Parathyroid adenoma (tissue), 2 donors: ENCODE data around the gene PPP3R1.
"Not testable (repeated sequence)": the region's sequence is repeated elsewhere in the genome, so short reads cannot be mapped to it uniquely, and the experiment has no call there.

Source experiments
- H2AFZ ChIP-seq: fragments of 300-600 bp; sonication (generic); one replicate; pipeline ENCODE4 v1.7.0; 2017; ENCODE audit warnings: antibody characterized with exemption, mild to moderate bottlenecking
- H3K27ac ChIP-seq: fragments of 300-600 bp; sonication (generic); one replicate; pipeline ENCODE4 v1.7.0; 2017
- H3K27me3 ChIP-seq: fragments of 300-600 bp; sonication (generic); one replicate; pipeline ENCODE4 v1.7.0; 2017; ENCODE audit warnings: low read length; ENCODE audit not compliant: control insufficient read depth, insufficient read depth
- H3K36me3 ChIP-seq: fragments of 300-600 bp; sonication (generic); one replicate; pipeline ENCODE4 v1.7.0; 2017; ENCODE audit warnings: low read length; ENCODE audit not compliant: control insufficient read depth, insufficient read depth
- H3K4me1 ChIP-seq: fragments of 300-600 bp; sonication (generic); one replicate; pipeline ENCODE4 v1.7.0; 2017; ENCODE audit warnings: control low read depth
- H3K4me2 ChIP-seq: fragments of 300-600 bp; sonication (generic); one replicate; pipeline ENCODE4 v1.7.0; 2017; ENCODE audit warnings: low read length
- H3K4me3 ChIP-seq: fragments of 300-600 bp; sonication (generic); one replicate; pipeline ENCODE4 v1.7.0; 2017; ENCODE audit warnings: low read depth, low read length
- H3K79me2 ChIP-seq: fragments of 300-600 bp; sonication (generic); one replicate; pipeline ENCODE4 v1.7.0; 2017; ENCODE audit warnings: control low read depth
- H3K9ac ChIP-seq: fragments of 300-600 bp; sonication (generic); one replicate; pipeline ENCODE4 v1.7.0; 2017; ENCODE audit warnings: mild to moderate bottlenecking
- H3K9me3 ChIP-seq: fragments of 300-600 bp; sonication (generic); one replicate; pipeline ENCODE4 v1.7.0; 2017; ENCODE audit warnings: low read length; ENCODE audit not compliant: control insufficient read depth
- TF ChIP-seq, protein P1 (sequence below): fragments of 300-600 bp; sonication (generic); IDR thresholded peaks from one replicate; pipeline ENCODE4 v1.7.0; 2017; ENCODE audit warnings: antibody characterized with exemption, mild to moderate bottlenecking
- donor health status: primary hyperparathyroidism.

PPP3R1 gene

DNA sequence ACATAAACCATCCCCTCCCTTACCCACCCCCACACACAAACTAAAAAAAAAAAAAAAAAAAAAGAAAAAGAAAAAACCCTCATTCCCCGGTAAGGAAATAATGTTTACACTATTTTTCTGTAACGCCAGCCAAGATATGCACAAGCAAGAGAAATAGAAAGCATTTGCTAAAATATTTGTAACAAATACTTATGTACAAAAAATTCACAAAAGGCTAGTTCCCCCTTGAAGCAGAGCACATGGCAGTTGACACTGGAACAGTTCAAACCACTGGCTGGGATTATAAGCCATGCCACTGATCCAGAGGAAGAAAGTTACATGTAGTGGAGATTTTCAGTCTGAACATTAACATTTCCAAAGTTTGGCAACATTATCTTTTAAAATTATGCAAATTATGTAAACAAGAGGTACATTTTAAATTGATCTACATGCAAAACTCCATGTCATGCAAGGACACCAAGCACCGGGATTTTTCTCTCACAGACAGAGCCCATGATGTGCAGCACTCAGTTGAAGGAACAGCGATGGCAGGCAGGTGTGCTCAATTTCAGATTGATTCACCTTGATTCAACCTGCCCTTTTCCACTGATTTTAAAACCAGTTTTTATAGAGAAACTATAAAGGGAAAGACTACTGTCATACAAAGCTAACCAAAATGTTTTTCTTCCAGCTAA lies 73.2 kb downstream of the PPP3R1 start:
- H3K4me3 ChIP-seq = no peak overlapping the region
- peaks cover 4% of the 10 kb centered on the region for H3K4me1 ChIP-seq
- no peaks in the 10 kb centered on the region for H3K36me3 ChIP-seq
- H3K27ac ChIP-seq = no peak overlapping the region
- H2AFZ ChIP-seq = no peak overlapping the region
- H3K4me2 ChIP-seq = no peak overlapping the region
- no peaks in the 10 kb centered on the region for H3K79me2 ChIP-seq
- H3K27me3 ChIP-seq = no peaks in the 10 kb centered on the region
- TF ChIP-seq, protein P1, sequence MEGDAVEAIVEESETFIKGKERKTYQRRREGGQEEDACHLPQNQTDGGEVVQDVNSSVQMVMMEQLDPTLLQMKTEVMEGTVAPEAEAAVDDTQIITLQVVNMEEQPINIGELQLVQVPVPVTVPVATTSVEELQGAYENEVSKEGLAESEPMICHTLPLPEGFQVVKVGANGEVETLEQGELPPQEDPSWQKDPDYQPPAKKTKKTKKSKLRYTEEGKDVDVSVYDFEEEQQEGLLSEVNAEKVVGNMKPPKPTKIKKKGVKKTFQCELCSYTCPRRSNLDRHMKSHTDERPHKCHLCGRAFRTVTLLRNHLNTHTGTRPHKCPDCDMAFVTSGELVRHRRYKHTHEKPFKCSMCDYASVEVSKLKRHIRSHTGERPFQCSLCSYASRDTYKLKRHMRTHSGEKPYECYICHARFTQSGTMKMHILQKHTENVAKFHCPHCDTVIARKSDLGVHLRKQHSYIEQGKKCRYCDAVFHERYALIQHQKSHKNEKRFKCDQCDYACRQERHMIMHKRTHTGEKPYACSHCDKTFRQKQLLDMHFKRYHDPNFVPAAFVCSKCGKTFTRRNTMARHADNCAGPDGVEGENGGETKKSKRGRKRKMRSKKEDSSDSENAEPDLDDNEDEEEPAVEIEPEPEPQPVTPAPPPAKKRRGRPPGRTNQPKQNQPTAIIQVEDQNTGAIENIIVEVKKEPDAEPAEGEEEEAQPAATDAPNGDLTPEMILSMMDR = no peak
- no peak overlapping the region for H3K9ac ChIP-seq
- H3K9me3 ChIP-seq = no peaks in the 10 kb centered on the region

DNA sequence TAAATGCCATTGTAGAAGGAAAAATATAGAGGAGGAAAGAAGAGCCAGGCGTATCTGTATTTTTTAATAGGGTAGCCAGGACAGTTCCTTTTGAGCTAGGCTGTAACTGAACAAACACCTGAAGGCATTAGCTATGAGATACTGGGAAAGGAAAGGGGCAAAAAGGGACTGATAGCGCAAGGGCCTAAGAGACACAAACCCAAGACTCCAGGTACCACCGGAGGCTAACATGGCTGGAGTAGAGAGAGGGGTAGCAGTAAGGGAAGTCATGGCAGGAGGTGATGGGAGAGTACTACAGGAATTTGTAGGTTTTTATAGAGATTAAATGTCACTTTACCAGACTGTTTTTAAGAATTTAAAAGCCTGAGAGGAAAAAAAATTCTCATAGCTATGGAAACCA lies 73.9 kb downstream of the PPP3R1 start:
- TF ChIP-seq, protein P1 = no peak
- no peak overlapping the region for H3K4me2 ChIP-seq
- no peak overlapping the region for H3K4me3 ChIP-seq
- H3K4me1 ChIP-seq = no peaks in the 10 kb centered on the region
- H3K79me2 ChIP-seq = no peaks in the 10 kb centered on the region
- no peaks in the 10 kb centered on the region for H3K36me3 ChIP-seq
- no peak overlapping the region for H3K27ac ChIP-seq
- no peaks in the 10 kb centered on the region for H3K9me3 ChIP-seq
- no peak overlapping the region for H3K9ac ChIP-seq
- H3K27me3 ChIP-seq = no peaks in the 10 kb centered on the region
- no peak overlapping the region for H2AFZ ChIP-seq

DNA sequence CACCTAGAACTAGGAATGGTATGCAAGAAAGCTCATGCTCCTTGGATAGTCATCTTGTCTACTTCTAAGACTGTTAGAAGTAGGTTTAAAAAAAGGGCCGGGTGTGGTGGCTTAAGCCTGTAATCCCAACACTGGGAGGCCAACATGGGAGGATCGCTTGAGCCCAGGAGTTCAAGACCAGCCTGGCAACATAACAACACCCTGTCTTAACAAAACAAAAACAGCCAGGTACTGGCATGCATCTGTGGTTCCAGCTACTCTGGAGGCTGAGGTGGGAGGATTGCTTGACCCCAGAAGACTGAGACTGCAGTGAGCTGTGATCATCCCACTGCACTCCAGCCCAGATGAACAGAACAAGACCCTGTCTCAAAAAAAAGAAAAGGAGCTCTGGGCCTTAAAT lies 74.8 kb downstream of the PPP3R1 start:
- Histone ChIP-seq H3K4me3 (no peak overlapping the region), H3K9me3 (no peaks in the 10 kb centered on the region), H3K4me1 (no peaks in the 10 kb centered on the region), H3K36me3 (no peaks in the 10 kb centered on the region), H3K27ac (no peak overlapping the region), H2AFZ (no peak overlapping the region), H3K79me2 (no peaks in the 10 kb centered on the region), H3K9ac (no peak overlapping the region), H3K4me2 (no peak overlapping the region), H3K27me3 (no peaks in the 10 kb centered on the region)
- TF ChIP-seq, protein P1 = no peak

DNA sequence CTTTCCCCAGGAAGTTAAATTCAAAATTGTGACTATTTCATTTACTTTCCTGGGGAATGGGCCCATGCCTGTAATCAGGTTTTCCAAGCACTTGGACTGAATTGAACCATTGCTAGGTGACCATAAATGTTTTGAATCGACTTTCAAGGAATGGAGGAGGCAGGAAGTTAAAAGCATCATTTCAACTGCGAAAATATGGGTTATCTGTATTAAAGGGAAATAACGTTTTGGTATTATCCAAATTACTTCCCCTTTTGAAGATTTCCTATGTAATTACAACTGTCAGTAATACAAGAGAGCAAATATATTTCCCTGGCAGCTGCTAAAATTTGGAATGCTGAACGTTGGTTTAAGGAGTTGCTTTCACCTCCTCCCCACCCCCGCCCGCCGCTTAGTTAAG lies 75.7 kb downstream of the PPP3R1 start:
- Histone ChIP-seq H3K9ac (no peak overlapping the region), H3K79me2 (no peaks in the 10 kb centered on the region), H3K9me3 (no peaks in the 10 kb centered on the region), H3K4me2 (no peak overlapping the region), H3K27me3 (no peaks in the 10 kb centered on the region), H3K36me3 (no peaks in the 10 kb centered on the region), H3K4me1 (no peaks in the 10 kb centered on the region), H3K27ac (no peak overlapping the region), H2AFZ (no peak overlapping the region), H3K4me3 (no peak overlapping the region)
- TF ChIP-seq, protein P1 = no peak

DNA sequence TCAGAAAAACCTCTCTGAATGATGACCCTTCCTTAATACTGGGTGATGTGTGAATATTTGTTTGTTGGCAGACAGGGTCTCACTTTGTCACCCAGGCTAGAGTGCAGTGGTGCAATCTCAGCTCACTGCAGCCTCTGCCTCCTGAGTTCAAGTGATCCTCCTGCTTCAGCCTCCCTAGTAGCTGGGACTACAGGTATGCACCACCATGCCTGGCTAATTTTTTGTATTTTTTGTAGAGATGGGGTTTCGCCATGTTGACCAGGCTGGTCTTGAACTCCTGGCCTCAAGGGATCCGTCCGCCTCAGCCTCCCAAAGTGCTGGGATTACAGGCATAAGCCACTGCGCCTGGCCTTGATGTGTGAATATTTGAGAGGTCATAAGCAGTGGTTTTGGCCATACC lies 77.1 kb downstream of the PPP3R1 start:
- not testable (repeated sequence) for H3K4me2 ChIP-seq, H3K4me1 ChIP-seq, H3K27ac ChIP-seq, H3K79me2 ChIP-seq, H3K36me3 ChIP-seq, H2AFZ ChIP-seq, H3K27me3 ChIP-seq, H3K9ac ChIP-seq, H3K9me3 ChIP-seq, H3K4me3 ChIP-seq
